Esophagus squamous epithelium (tissue), 5 donors: ENCODE results near the gene CLCNKB. TPM values are rescaled to one million over a fixed set of nuclear protein-coding genes. Genes with fewer than 3 reads are reported as not detected.
A peak's percentile ranks its signal among the peaks of the same experiment; 100 is the strongest.
"Not testable (repeated sequence)": the region's sequence is repeated elsewhere in the genome, so short reads cannot be mapped to it uniquely, and the experiment has no call there.

ENCODE experiments used
- DNase-seq: peaks from one replicate; lab custom pipeline; 2025; lab: John Stamatoyannopoulos, UW
- H3K27ac ChIP-seq, 4 donors: fragments of 200-600 bp; sonication (generic); one replicate each; pipeline ENCODE4 v1.5.1; 2016 to 2019; ENCODE audit warnings: mild to moderate bottlenecking in 1 of 4
- H3K27me3 ChIP-seq, 4 donors: fragments of 200-600 bp; sonication (generic); 1 replicate in 3 of 4; 2 replicates in 1 of 4; pipeline versions ENCODE4 v1.5.1 to v1.6.0; 2017 to 2021; ENCODE audit warnings: antibody characterized with exemption in 1 of 4
- H3K36me3 ChIP-seq, 3 donors: fragments of 200-600 bp; sonication (generic); one replicate each; pipeline ENCODE4 v1.5.1; 2016 to 2019
- H3K4me1 ChIP-seq, 3 donors: fragments of 200-600 bp; sonication (generic); one replicate each; pipeline ENCODE4 v1.5.1; 2017 to 2019
- H3K4me3 ChIP-seq, 4 donors: fragments of 200-600 bp; sonication (generic); 1 replicate in 3 of 4; 2 replicates in 1 of 4; pipeline ENCODE4 v1.5.1; 2016 to 2019; ENCODE audit warnings: mild to moderate bottlenecking in 2 of 4, moderate library complexity in 1 of 4
- H3K9me3 ChIP-seq, 3 donors: fragments of 200-600 bp; sonication (generic); one replicate each; pipeline ENCODE4 v1.5.1; 2016 to 2019
- CTCF ChIP-seq, 6 experiments: fragments of 450-650 bp in 4 of 6; fragments of 200-600 bp in 2 of 6; sonication (generic) in 2 of 6; IDR thresholded peaks; one replicate each; pipeline ENCODE4 v1.5.1; 2016 to 2019; ENCODE audit warnings: antibody characterized with exemption in 6 of 6, mild to moderate bottlenecking in 4 of 6, moderate library complexity in 4 of 6
- POLR2A ChIP-seq, 4 donors: fragments of 450-650 bp; IDR thresholded peaks; one replicate each; pipeline ENCODE4 v1.6.1; 2017; ENCODE audit warnings: antibody characterized with exemption in 4 of 4, mild to moderate bottlenecking in 4 of 4, moderate library complexity in 3 of 4
- WGBS, 2 donors: methylation state at CpG; one replicate each; pipeline ENCODE4 v1.1.5; 2018; 5-methylcytosine and 5-hydroxymethylcytosine counted together
- intact Hi-C: fragments of 100-400 bp; cut with DNase I; formaldehyde crosslinking; loops from one replicate; pipeline ENCODE4 v1.15.0; 2022
- total RNA-seq, 4 donors: library from RNA; depleted of rRNA; stranded (reverse); fragments of >200 nt; gene quantifications; one replicate each; pipeline ENCODE4 v1.1.0, GENCODE V29; 2016
- donor health status: DM: yes; HTN: yes; CAD: no.

CLCNKB gene
- total RNA-seq, 4 donors from 2014 or later, result not detected

- DNase-seq, result peak; percentile 29
- H3K9me3 ChIP-seq, result no peaks in the 10 kb centered on the region
Measured at GRCh38 chr1:16032388-16033102, 11.0 kb upstream of the CLCNKB start.

GRCh38 chr1:16033103-16033632 lies 10.4 kb upstream of the CLCNKB start:
- WGBS, 2 donors, result no CpG with 5 or more reads among the region's 7 CpGs
- H3K27ac ChIP-seq, result not testable (repeated sequence)

More at GRCh38 chr1:16032388-16033102, 11.0 kb upstream of the CLCNKB start:
- 16 to 20% methylated on average over 4 of the region's 18 CpGs for WGBS, 2 donors
- peaks cover 0 to 27% (median 0%) of the 10 kb centered on the region in 4 donors for H3K27me3 ChIP-seq
- no peak overlapping the region for H3K27ac ChIP-seq
- intact Hi-C loops, result no loop called here
- no peak overlapping the region for H3K4me3 ChIP-seq
- TF ChIP-seq POLR2A (IDR thresholded peaks at IDR 0.05), result no peak
- peak; percentile 34 to 94 (median 91) for TF ChIP-seq CTCF (IDR thresholded peaks at IDR 0.05)
- no peaks in the 10 kb centered on the region for H3K36me3 ChIP-seq
- H3K4me1 ChIP-seq, result peaks cover 0 to 10% (median 0%) of the 10 kb centered on the region in 3 donors

GRCh38 chr1:16036461-16036860 lies 7.1 kb upstream of the CLCNKB start:
- H3K36me3 ChIP-seq, H3K27me3 ChIP-seq, H3K27ac ChIP-seq, H3K4me3 ChIP-seq, H3K9me3 ChIP-seq, DNase-seq, H3K4me1 ChIP-seq, intact Hi-C loops: not testable (repeated sequence)
- WGBS, 2 donors, result 92% methylated on average over 8 of the region's 11 CpGs; no CpG with 5 or more reads in 1 of the 2 donors

More at GRCh38 chr1:16033103-16033632, 10.4 kb upstream of the CLCNKB start:
- H3K4me3 ChIP-seq, H3K36me3 ChIP-seq, DNase-seq, H3K9me3 ChIP-seq, H3K4me1 ChIP-seq, intact Hi-C loops: not testable (repeated sequence)
- H3K27me3 ChIP-seq, result peaks cover 0 to 23% (median 0%) of the 10 kb centered on the region in 4 donors

- intact Hi-C loops, result no loop called here
- TF ChIP-seq POLR2A (IDR thresholded peaks at IDR 0.05) (no peak), CTCF (IDR thresholded peaks at IDR 0.05) (no peak)
- Histone ChIP-seq H3K4me1 (no peaks in the 10 kb centered on the region), H3K27me3 (peaks cover 0 to 3% (median 0%) of the 10 kb centered on the region in 4 donors), H3K9me3 (no peaks in the 10 kb centered on the region), H3K36me3 (no peaks in the 10 kb centered on the region), H3K4me3 (no peak overlapping the region), H3K27ac (no peak overlapping the region)
- DNase-seq, result no peak
- WGBS, 2 donors, result 100% methylated on average over 1 of the region's 4 CpGs; no CpG with 5 or more reads in 1 of the 2 donors
Measured at GRCh38 chr1:16038620-16038912, 5.0 kb upstream of the CLCNKB start.

GRCh38 chr1:16039871-16040270 lies 3.7 kb upstream of the CLCNKB start:
- intact Hi-C loops, H3K9me3 ChIP-seq, H3K4me1 ChIP-seq, DNase-seq, H3K27ac ChIP-seq, H3K36me3 ChIP-seq, H3K27me3 ChIP-seq, H3K4me3 ChIP-seq: not testable (repeated sequence)
- WGBS, 2 donors, result 14% methylated on average over 1 of the region's 8 CpGs; no CpG with 5 or more reads in 1 of the 2 donors

- WGBS, 2 donors, result 43 to 83% methylated on average over 2 to 8 of the region's 8 CpGs
- no peak for DNase-seq
- Histone ChIP-seq H3K27ac (no peak overlapping the region), H3K9me3 (no peaks in the 10 kb centered on the region), H3K4me1 (no peaks in the 10 kb centered on the region), H3K27me3 (peaks cover 0 to 3% (median 0%) of the 10 kb centered on the region in 4 donors), H3K36me3 (no peaks in the 10 kb centered on the region), H3K4me3 (no peak overlapping the region)
- TF ChIP-seq CTCF (IDR thresholded peaks at IDR 0.05), result no peak
- TF ChIP-seq POLR2A (IDR thresholded peaks at IDR 0.05), result no peak
- intact Hi-C loops, result no loop called here
Measured at GRCh38 chr1:16041200-16041599, 2.4 kb upstream of the CLCNKB start.
